Activated CD4-positive, alpha-beta T cell treated with anti-CD3 and anti-CD28 coated beads, Interleukin-10, Interleukin-2, amounts not matched to agents 100 ng/mL and 50 ng/mL, durations not matched to agents 16 hours and 8 hours (primary cell): ENCODE data around the gene LRRC34.

ENCODE experiments used
- DNase-seq: peaks from one replicate; pipeline ENCODE4 v3.0.0-alpha.2; 2020

LRRC34 gene

GRCh38 chr3:169812332-169813235 is at the start of gene LRRC34, which contains the start of gene LRRIQ4:
TSS of gene LRRC34 (minus strand) at chr3:169812904. CDS start at chr3:169812548, 356 bp downstream.
TSS of gene LRRIQ4 (plus strand) at chr3:169812870. CDS start at chr3:169821922, 9,052 bp downstream.
- DNase-seq: peak; percentile 90

- DNase-seq: no peak
Measured at GRCh38 chr3:169861871-169862270, 49.2 kb upstream of the LRRC34 start.

- DNase-seq: no peak
Measured at GRCh38 chr3:169857811-169858210, 45.1 kb upstream of the LRRC34 start.

GRCh38 chr3:169855514-169855913 is 42.8 kb upstream of the LRRC34 start:
- DNase-seq: no peak

- no peak for DNase-seq
Measured at GRCh38 chr3:169850618-169851017, 37.9 kb upstream of the LRRC34 start.

- DNase-seq: no peak
Measured at GRCh38 chr3:169848741-169849140, 36.0 kb upstream of the LRRC34 start.

GRCh38 chr3:169847896-169848295 is 35.2 kb upstream of the LRRC34 start:
- DNase-seq: no peak

- no peak for DNase-seq
Measured at GRCh38 chr3:169846458-169847193, 33.9 kb upstream of the LRRC34 start.

- no peak for DNase-seq
Measured at GRCh38 chr3:169842960-169843359, 30.3 kb upstream of the LRRC34 start.

GRCh38 chr3:169841171-169841570 is 28.5 kb upstream of the LRRC34 start:
- DNase-seq: no peak

- DNase-seq: no peak
Measured at GRCh38 chr3:169838511-169839030, 25.9 kb upstream of the LRRC34 start.

- DNase-seq: no peak
Measured at GRCh38 chr3:169836942-169837275, 24.2 kb upstream of the LRRC34 start.

- DNase-seq: no peak
Measured at GRCh38 chr3:169836078-169836941, 23.6 kb upstream of the LRRC34 start.

- no peak for DNase-seq
Measured at GRCh38 chr3:169835533-169835932, 22.8 kb upstream of the LRRC34 start.

- no peak for DNase-seq
Measured at GRCh38 chr3:169827712-169828111, 15.0 kb upstream of the LRRC34 start.

GRCh38 chr3:169825316-169825715 is 12.6 kb upstream of the LRRC34 start:
- no peak for DNase-seq

GRCh38 chr3:169822983-169823382 is 10.3 kb upstream of the LRRC34 start:
- no peak for DNase-seq

GRCh38 chr3:169822540-169822939 is 9.8 kb upstream of the LRRC34 start:
- DNase-seq: no peak

GRCh38 chr3:169822091-169822490 is 9.4 kb upstream of the LRRC34 start:
- no peak for DNase-seq

GRCh38 chr3:169818316-169818715 is 5.6 kb upstream of the LRRC34 start:
- no peak for DNase-seq

GRCh38 chr3:169815590-169816150 is 3.0 kb upstream of the LRRC34 start:
- DNase-seq: no peak

GRCh38 chr3:169813757-169814517 is 1.2 kb upstream of the LRRC34 start:
- DNase-seq: peak; percentile 84
